Left lung (tissue), 10 donors: ENCODE data around the gene UBR4. TPM values are rescaled to one million over a fixed set of nuclear protein-coding genes. Genes with fewer than 3 reads are reported as not detected.

ENCODE experiments used
- ATAC-seq: fragments of 200-7000 bp; cut with Tn5 transposase; one replicate; pipeline ENCODE4 v1.9.1; 2020; ENCODE audit warnings: moderate library complexity
- DNase-seq, 4 donors: peaks; one replicate each; pipeline ENCODE4 v3.0.0-alpha.2; 2013 to 2020
- H3K27ac ChIP-seq, 2 donors: fragments of 200-600 bp; sonication (generic) in 1 of 2; one replicate each; pipeline versions ENCODE4 v1.5.0 to v1.8.0; 2020 to 2021
- H3K27me3 ChIP-seq, 2 donors: fragments of 200-600 bp; sonication (generic) in 1 of 2; one replicate each; pipeline versions ENCODE4 v1.5.0 to v1.8.0; 2020 to 2021
- H3K36me3 ChIP-seq, 2 donors: fragments of 200-600 bp; sonication (generic) in 1 of 2; one replicate each; pipeline versions ENCODE4 v1.5.0 to v1.8.0; 2020 to 2021
- H3K4me1 ChIP-seq, 2 donors: fragments of 200-600 bp; one replicate each; pipeline ENCODE4 v1.8.0; 2021
- H3K4me3 ChIP-seq, 2 donors: fragments of 200-600 bp; sonication (generic) in 1 of 2; one replicate each; pipeline versions ENCODE4 v1.5.0 to v1.8.0; 2020 to 2021; ENCODE audit warnings: mild to moderate bottlenecking in 1 of 2
- H3K9me3 ChIP-seq, 2 donors: fragments of 200-600 bp; sonication (generic) in 1 of 2; one replicate each; pipeline versions ENCODE4 v1.5.0 to v1.8.0; 2020 to 2021
- CTCF ChIP-seq, 2 donors: fragments of 200-600 bp; sonication (generic) in 1 of 2; IDR thresholded peaks; one replicate each; pipeline versions ENCODE4 v1.5.0 to v1.8.0; 2021; ENCODE audit warnings: antibody characterized with exemption in 2 of 2
- intact Hi-C, 2 donors: fragments of 100-400 bp; cut with DNase I; formaldehyde crosslinking; loops; one replicate each; pipeline versions ENCODE4 v1.11.2 to v1.14.2; 2022
- polyA plus RNA-seq, 6 donors: library from polyadenylated mRNA; unstranded; fragments of 120-200 nt; gene quantifications; one replicate each; pipeline ENCODE4 v1.2.1, GENCODE V29; 2013; ENCODE audit not compliant: insufficient read length in 6 of 6
- total RNA-seq, 2 donors: library from RNA; stranded (reverse); fragmentation: NEBNext Ultra II Directional; extraction: Animal tissue kit (Norgen Biotek cat#: 25700); gene quantifications; one replicate each; pipeline ENCODE4 v1.2.1, GENCODE V29; 2021
- donor health status: DM: no; HTN: yes; CAD: no.
- donor health status: DM: no; HTN: no; CAD: no.

Gene UBR4
- total and polyA plus RNA-seq, 8 donors: 95.9 to 130 (median 109) TPM

- H3K4me1 ChIP-seq: peaks cover 0 to 68% of the 10 kb centered on the region in 2 donors
- peaks cover 0 to 16% of the 10 kb centered on the region in 2 donors for H3K36me3 ChIP-seq
- DNase-seq (no peak), ATAC-seq (no peak)
- H3K27ac ChIP-seq: peak overlapping the region in 1 of 2 donors; percentile 42
- H3K4me3 ChIP-seq: no peak overlapping the region
- H3K9me3 ChIP-seq: no peaks in the 10 kb centered on the region
- H3K27me3 ChIP-seq: no peaks in the 10 kb centered on the region
- intact Hi-C loops: no loop called here
- no peak for TF ChIP-seq CTCF (IDR thresholded peaks at IDR 0.05)
These were observed 4.7 kb downstream of the UBR4 start for GRCh38 chr1:19205403-19205802.

- peak overlapping the region in 1 of 2 donors; percentile 42 for H3K27ac ChIP-seq
- no peak for TF ChIP-seq CTCF (IDR thresholded peaks at IDR 0.05)
These were observed 5.4 kb downstream of the UBR4 start for GRCh38 chr1:19204446-19205266.

GRCh38 chr1:19203440-19203839 lies 6.6 kb downstream of the UBR4 start:
- peak; percentile 90 for ATAC-seq
- Histone ChIP-seq H3K27me3 (no peaks in the 10 kb centered on the region), H3K36me3 (peaks cover under 1 to 36% of the 10 kb centered on the region in 2 donors), H3K4me3 (no peak overlapping the region), H3K27ac (peak overlapping the region in 1 of 2 donors; percentile 42), H3K9me3 (no peaks in the 10 kb centered on the region), H3K4me1 (peaks cover 0 to 59% of the 10 kb centered on the region in 2 donors)
- intact Hi-C loops: no loop called here
- no peak for TF ChIP-seq CTCF (IDR thresholded peaks at IDR 0.05)
- DNase-seq: no peak

More at GRCh38 chr1:19204446-19205266, 5.4 kb downstream of the UBR4 start:
- ATAC-seq (no peak), DNase-seq (no peak)
- H3K27me3 ChIP-seq: no peaks in the 10 kb centered on the region
- H3K9me3 ChIP-seq: no peaks in the 10 kb centered on the region
- peaks cover 0 to 24% of the 10 kb centered on the region in 2 donors for H3K36me3 ChIP-seq
- H3K4me1 ChIP-seq: peaks cover 0 to 68% of the 10 kb centered on the region in 2 donors
- intact Hi-C loops: no loop called here
- H3K4me3 ChIP-seq: no peak overlapping the region

- no peak overlapping the region for H3K4me3 ChIP-seq
- peaks cover 0 to 48% of the 10 kb centered on the region in 2 donors for H3K4me1 ChIP-seq
- DNase-seq: no peak
- no peaks in the 10 kb centered on the region for H3K27me3 ChIP-seq
- H3K27ac ChIP-seq: no peak overlapping the region
- H3K9me3 ChIP-seq: no peaks in the 10 kb centered on the region
- ATAC-seq: no peak
- H3K36me3 ChIP-seq: peaks cover 5 to 46% of the 10 kb centered on the region in 2 donors
- TF ChIP-seq CTCF (IDR thresholded peaks at IDR 0.05): no peak
- intact Hi-C loops: no loop called here
These were observed 7.7 kb downstream of the UBR4 start for GRCh38 chr1:19202396-19202795.

- no peak for DNase-seq
- no peaks in the 10 kb centered on the region for H3K27me3 ChIP-seq
- TF ChIP-seq CTCF (IDR thresholded peaks at IDR 0.05): no peak
- peaks cover 5 to 67% of the 10 kb centered on the region in 2 donors for H3K36me3 ChIP-seq
- no peak overlapping the region for H3K27ac ChIP-seq
- no peak for ATAC-seq
- H3K4me3 ChIP-seq: no peak overlapping the region
- H3K9me3 ChIP-seq: no peaks in the 10 kb centered on the region
- intact Hi-C loops: no loop called here
- peaks cover 0 to 27% of the 10 kb centered on the region in 2 donors for H3K4me1 ChIP-seq
These were observed 10.0 kb downstream of the UBR4 start for GRCh38 chr1:19199969-19200604.
